HepG2 (cell line): ENCODE data around the gene THSD4. TPM values are rescaled to one million over a fixed set of nuclear protein-coding genes. Genes with fewer than 3 reads are reported as not detected.

ENCODE experiments used
- ATAC-seq: fragments of 200-7000 bp; cut with Tn5 transposase; 3 replicates; pipeline ENCODE4 v1.9.1; 2020; ENCODE audit warnings: mild to moderate bottlenecking, moderate library complexity
- BruUV-seq: library from RNA; stranded (reverse); fragments of 400-500 nt; replicated peaks from 2 replicates; lab custom pipeline; 2021; lab: Mats Ljungman, UMichigan
- CTCF ChIA-PET: fragments of 300-600 bp; formaldehyde crosslinking; extraction: SDS; loops from one replicate; lab custom pipeline; 2021; ENCODE audit warnings: low total read pairs, inconsistent platforms, low intra/inter-chr PET ratio; lab: Yijun Ruan, JAX
- POLR2A ChIA-PET: fragments of 350-600 bp; sonication (Branson Sonifier 250); formaldehyde crosslinking; loops from one replicate; lab custom pipeline; 2020; ENCODE audit warnings: antibody characterized with exemption, inconsistent platforms; lab: Yijun Ruan, JAX
- DNase-seq: peaks from one replicate; pipeline ENCODE4 v3.0.0-alpha.2; 2015; ENCODE audit warnings: low spot score
- FAIRE-seq: peaks from 3 replicates; lab custom pipeline; 2011; peaks lifted over from hg19 to GRCh38; lab: Jason Lieb, UNC
- H2AFZ ChIP-seq: one replicate; pipeline ENCODE4 v1.6.1; 2011; ENCODE audit warnings: low read length, inconsistent platforms
- H3K27ac ChIP-seq: fragments of 300-600 bp; 3 replicates; pipeline ENCODE4 v1.8.0; 2011; ENCODE audit warnings: mixed run types, mild to moderate bottlenecking, mixed read lengths, low read length, inconsistent platforms; ENCODE audit not compliant: insufficient read depth; ENCODE audit errors: extremely low read length
- H3K27me3 ChIP-seq, 2 experiments: fragments of 200-600 bp in 1 of 2; 2 replicates in 1 of 2; 3 replicates in 1 of 2; pipeline versions ENCODE4 v1.6.0 to v1.8.0; 2011; ENCODE audit warnings: low read length in 2 of 2, mild to moderate bottlenecking in 2 of 2, moderate library complexity in 2 of 2, inconsistent platforms in 1 of 2; ENCODE audit not compliant: insufficient read depth in 2 of 2, control insufficient read depth in 1 of 2
- H3K36me3 ChIP-seq, 2 experiments: fragments of 200-600 bp in 1 of 2; replicated peaks in 1 of 2; 2 replicates in 1 of 2; 3 replicates in 1 of 2; pipeline versions ENCODE4 v1.5.1 to v1.8.0; 2011; ENCODE audit warnings: low read length in 2 of 2, inconsistent platforms in 1 of 2; ENCODE audit not compliant: insufficient read depth in 2 of 2, control insufficient read depth in 1 of 2
- H3K4me1 ChIP-seq: 2 replicates; pipeline ENCODE4 v1.5.1; 2012; ENCODE audit warnings: low read length, inconsistent platforms; ENCODE audit not compliant: insufficient read depth
- H3K4me2 ChIP-seq: 2 replicates; pipeline ENCODE4 v1.6.0; 2011; ENCODE audit warnings: low read depth, low read length, inconsistent platforms
- H3K4me3 ChIP-seq, 3 experiments: fragments of 200-600 bp in 1 of 3; sonication (generic), shearing (Covaris generic) in 1 of 3; replicated peaks in 1 of 3; 2 replicates each; pipeline ENCODE4 v1.5.1; 2011 to 2016; ENCODE audit warnings: low read length in 3 of 3, inconsistent platforms in 2 of 3, low read depth in 2 of 3, mild to moderate bottlenecking in 2 of 3, control low read depth in 1 of 3, mixed read lengths in 1 of 3; ENCODE audit not compliant: insufficient read depth in 1 of 3
- H3K79me2 ChIP-seq: one replicate; pipeline ENCODE4 v1.6.1; 2011; ENCODE audit warnings: low read length, inconsistent platforms; ENCODE audit not compliant: insufficient read depth
- H3K9ac ChIP-seq: 2 replicates; pipeline ENCODE4 v1.6.0; 2011; ENCODE audit warnings: mild to moderate bottlenecking, low read depth, low read length, inconsistent platforms; ENCODE audit not compliant: insufficient read depth
- H3K9me3 ChIP-seq: 2 replicates; pipeline ENCODE4 v1.5.1; 2012; ENCODE audit warnings: mild to moderate bottlenecking, low read length
- H4K20me1 ChIP-seq: 2 replicates; pipeline ENCODE4 v1.6.0; 2011; ENCODE audit warnings: inconsistent platforms, mild to moderate bottlenecking, low read length, moderate library complexity; ENCODE audit not compliant: insufficient read depth
- ARID5B ChIP-seq: IDR thresholded peaks from 2 replicates; pipeline ENCODE4 v1.4.0; 2020; ENCODE audit warnings: mild to moderate bottlenecking, missing genetic modification reagents
- ATF7 ChIP-seq, 2 experiments: fragments of 450-650 bp in 1 of 2; sonication (generic) in 1 of 2; formaldehyde crosslinking in 1 of 2; IDR thresholded peaks; 2 replicates each; pipeline versions ENCODE4 v1.4.0 to v1.6.1; 2016 to 2020; ENCODE audit warnings: antibody characterized with exemption in 1 of 2, mild to moderate bottlenecking in 1 of 2, missing genetic modification reagents in 1 of 2
- BCL3 ChIP-seq: sonication (generic); formaldehyde crosslinking; IDR thresholded peaks from 2 replicates; pipeline ENCODE4 v1.5.1; 2020; ENCODE audit warnings: mild to moderate bottlenecking, missing genetic modification reagents, moderate library complexity
- BORCS8-MEF2B ChIP-seq: sonication (generic); formaldehyde crosslinking; IDR thresholded peaks from 2 replicates; pipeline ENCODE4 v1.8.0; 2022; ENCODE audit warnings: mild to moderate bottlenecking, missing genetic modification reagents
- CEBPB ChIP-seq: IDR thresholded peaks from 2 replicates; pipeline ENCODE4 v1.6.1; 2011; ENCODE audit warnings: low read depth, low read length, improper control_type of control experiment, borderline replicate concordance
- CEBPG ChIP-seq: IDR thresholded peaks from 2 replicates; pipeline ENCODE4 v1.6.1; 2016
- HIVEP1 ChIP-seq: sonication (generic); formaldehyde crosslinking; IDR thresholded peaks from 2 replicates; pipeline ENCODE4 v1.4.0; 2020; ENCODE audit warnings: mild to moderate bottlenecking, missing genetic modification reagents
- MIXL1 ChIP-seq: IDR thresholded peaks from 2 replicates; pipeline ENCODE4 v1.6.1; 2016
- MTF1 ChIP-seq: sonication (generic); formaldehyde crosslinking; IDR thresholded peaks from 2 replicates; pipeline ENCODE4 v1.5.0; 2020; ENCODE audit warnings: missing genetic modification reagents
- MZF1 ChIP-seq: sonication (generic); formaldehyde crosslinking; IDR thresholded peaks from 2 replicates; pipeline ENCODE4 v1.8.1; 2023; ENCODE audit warnings: mild to moderate bottlenecking, missing genetic modification reagents, borderline replicate concordance
- POLR2AphosphoS2 ChIP-seq: IDR thresholded peaks from 2 replicates; pipeline ENCODE4 v1.6.1; 2011; ENCODE audit warnings: low read depth, low read length, improper control_type of control experiment
- TBP ChIP-seq: sonication (generic); formaldehyde crosslinking; IDR thresholded peaks from 2 replicates; pipeline ENCODE4 v1.5.0; 2020; ENCODE audit warnings: missing genetic modification reagents
- TOE1 ChIP-seq: sonication (generic); formaldehyde crosslinking; IDR thresholded peaks from 2 replicates; pipeline ENCODE4 v1.4.0; 2020; ENCODE audit warnings: mild to moderate bottlenecking, missing genetic modification reagents
- TOPORS ChIP-seq: sonication (generic); formaldehyde crosslinking; IDR thresholded peaks from 2 replicates; pipeline ENCODE4 v1.8.0; 2023; ENCODE audit warnings: mild to moderate bottlenecking, missing genetic modification reagents
- ZNF276 ChIP-seq: sonication (generic); formaldehyde crosslinking; IDR thresholded peaks from 2 replicates; pipeline ENCODE4 v1.4.0; 2020; ENCODE audit warnings: mild to moderate bottlenecking, low read depth, missing genetic modification reagents
- ZNF530 ChIP-seq: sonication (generic); formaldehyde crosslinking; IDR thresholded peaks from 2 replicates; pipeline ENCODE4 v1.5.0; 2020; ENCODE audit warnings: low read depth, mild to moderate bottlenecking, missing genetic modification reagents
- ZNF703 ChIP-seq: sonication (generic); formaldehyde crosslinking; IDR thresholded peaks from 2 replicates; pipeline ENCODE4 v1.5.1; 2020; ENCODE audit warnings: missing genetic modification reagents, mild to moderate bottlenecking, moderate library complexity, borderline replicate concordance
- WGBS: methylation state at CpG from one replicate; pipeline ENCODE4 v1.1.6; 2017; ENCODE audit warnings: low lambda C conversion rate; 5-methylcytosine and 5-hydroxymethylcytosine counted together
- in situ Hi-C: cut with HindIII; loops from 2 replicates; pipeline ENCODE4 v1.10.0; 2017; ENCODE audit warnings: low pct_unique_long_range_greater_than_20kb; ENCODE audit not compliant: extremely low pct_ligation_motif_present
- intact Hi-C: fragments of 100-400 bp; cut with micrococcal nuclease; formaldehyde crosslinking; loops from one replicate; pipeline ENCODE4 v1.10.0; 2022; ENCODE audit not compliant: unreplicated experiment
- polyA plus RNA-seq, 8 experiments: library from polyadenylated mRNA; depleted of rRNA in 3 of 8; stranded (reverse) in 7 of 8; unstranded in 1 of 8; fragments of >200 nt; fragmentation: Illumina TruSeq in 4 of 8; extraction: Trizol in 4 of 8; gene quantifications; 2 replicates each; pipeline versions ENCODE4 v1.2.1 to v1.2.3, GENCODE V29; 2011 to 2016; ENCODE audit warnings: low read depth in 4 of 8, missing spikeins in 1 of 8, mixed read lengths in 1 of 8; ENCODE audit not compliant: insufficient read depth in 1 of 8
- total RNA-seq, 5 experiments: library from RNA; depleted of rRNA; stranded (reverse); fragments of >200 nt; fragmentation: Illumina TruSeq; extraction: Trizol; gene quantifications; 2 replicates each; pipeline ENCODE4 v1.2.3, GENCODE V29; 2016; ENCODE audit warnings: low read depth in 1 of 5

The THSD4 gene
- total and polyA plus RNA-seq, 2 of the 13 experiments (the other 11 are each of a cell fraction or from before 2014, with no cell fraction given), result 0.07 to 0.21 TPM

GRCh38 chr15:71657141-71657540, 541.9 kb downstream of the THSD4 start:
- Histone ChIP-seq H3K36me3 (no peaks in the 10 kb centered on the region), H3K27me3 (no peaks in the 10 kb centered on the region), H4K20me1 (no peaks in the 10 kb centered on the region), H3K4me1 (peaks cover 100% of the 10 kb centered on the region), H3K9ac (no peak overlapping the region), H3K79me2 (no peaks in the 10 kb centered on the region), H3K27ac (peak overlapping the region; percentile 8), H3K4me2 (peak overlapping the region; percentile 36), H3K4me3 (no peak overlapping the region), H2AFZ (no peak overlapping the region), H3K9me3 (no peaks in the 10 kb centered on the region)
- FAIRE-seq (no peak), DNase-seq (peak; percentile 42), ATAC-seq (no peak)
- ChIA-PET POLR2A (no interaction called here), CTCF (no interaction called here)
- intact Hi-C loops, result loop anchor here (1.0 kb wide), 1 partner anchor 73 kb away; no protein-coding TSS in a partner anchor
- 17% methylated on average over 2 of the region's 2 CpGs for whole genome bisulfite sequencing
- no TSS peak for BruUV-seq
- in situ Hi-C loops, result no loop called here
- TF ChIP-seq TBP (CRISPR knock-in tag) (no peak), MIXL1 (no peak), ZNF530 (CRISPR knock-in tag) (no peak), MZF1 (CRISPR knock-in tag) (no peak), TOE1 (CRISPR knock-in tag) (no peak), CEBPG (CRISPR knock-in tag) (no peak), HIVEP1 (no peak), BCL3 (CRISPR knock-in tag) (no peak), TOPORS (no peak), MTF1 (CRISPR knock-in tag) (no peak), ZNF703 (CRISPR knock-in tag) (no peak), POLR2AphosphoS2 (no peak), ATF7 (IDR thresholded peaks at IDR 0.05) (0 out of 2 replicates have a peak, but pooled peaks have one; percentile 12), ATF7 (CRISPR knock-in tag; IDR thresholded peaks at IDR 0.05) (no peak), BORCS8-MEF2B (CRISPR knock-in tag) (no peak), ARID5B (CRISPR knock-in tag) (peak; percentile 33), CEBPB (0 out of 2 replicates have a peak, but pooled peaks have one; percentile 13), ZNF276 (CRISPR knock-in tag) (no peak)
